ENCODE results near the gene TMCC2.

TMCC2 gene

DNA sequence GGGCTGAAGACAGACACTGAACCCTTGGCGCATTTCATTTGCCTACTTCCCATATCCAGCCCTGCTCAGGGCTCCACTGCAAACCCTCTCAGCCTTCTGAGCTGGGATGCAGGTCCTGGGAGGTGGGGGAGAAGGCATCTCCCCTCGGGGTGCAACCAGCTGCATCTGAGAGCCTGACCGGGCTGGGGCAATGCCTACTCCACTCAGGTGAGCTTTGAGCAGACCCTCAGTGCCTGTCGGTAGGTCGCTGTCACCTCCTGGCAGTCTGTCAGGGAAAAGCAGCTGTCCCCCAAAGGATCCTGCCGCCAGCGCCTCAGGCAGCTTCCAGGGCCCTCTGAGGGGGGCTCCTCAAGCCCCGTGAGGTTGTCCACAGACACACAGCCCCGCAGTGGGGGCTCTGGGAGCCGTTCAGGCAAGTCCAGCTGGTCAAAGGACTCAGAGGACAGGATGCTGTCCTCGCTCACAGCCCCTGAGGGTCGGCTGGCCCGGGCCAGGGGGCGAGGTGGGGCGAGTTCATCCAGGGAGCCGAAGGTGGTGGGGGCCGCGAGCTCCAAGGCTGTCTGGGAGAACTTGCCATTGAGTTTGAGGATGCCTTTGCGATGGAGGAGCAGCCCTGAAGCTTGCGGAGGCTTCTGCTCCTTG lies 75.6 kb downstream of the TMCC2 start:
- DNase-seq (ENCODE audit: low spot score): no peak

DNA sequence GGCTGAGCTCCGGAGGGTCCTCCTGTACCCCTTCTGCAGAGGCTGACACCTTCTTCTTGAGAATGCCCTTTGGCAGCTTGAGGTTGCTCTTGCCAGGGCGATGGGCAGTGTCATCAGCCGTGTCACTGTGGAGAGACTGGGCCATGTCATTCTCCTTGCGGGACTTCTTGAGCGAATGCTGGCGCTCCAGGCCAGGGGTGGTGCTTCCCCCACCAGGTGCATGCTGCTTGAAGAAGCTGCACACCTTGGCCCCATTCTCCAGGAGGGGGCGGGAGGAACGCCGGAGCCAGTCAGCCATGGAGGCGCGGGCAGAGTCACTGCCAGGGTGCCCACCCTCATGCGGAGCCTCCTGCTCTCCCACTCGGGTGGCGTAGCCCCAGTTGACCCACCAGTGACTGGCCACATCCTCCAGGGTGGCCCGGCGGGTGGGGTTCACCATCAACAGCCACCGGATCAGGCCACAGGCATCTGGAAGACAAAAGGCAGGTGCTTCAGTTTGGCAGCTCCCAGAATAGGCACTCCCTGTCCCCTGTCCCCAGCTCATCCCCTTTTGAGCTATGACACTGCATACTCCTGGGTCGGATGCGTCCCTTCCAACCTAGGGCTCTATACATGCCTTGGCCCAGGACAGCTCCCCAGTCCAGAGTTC lies 76.4 kb downstream of the TMCC2 start:
- no peak for DNase-seq (ENCODE audit: low spot score)

DNA sequence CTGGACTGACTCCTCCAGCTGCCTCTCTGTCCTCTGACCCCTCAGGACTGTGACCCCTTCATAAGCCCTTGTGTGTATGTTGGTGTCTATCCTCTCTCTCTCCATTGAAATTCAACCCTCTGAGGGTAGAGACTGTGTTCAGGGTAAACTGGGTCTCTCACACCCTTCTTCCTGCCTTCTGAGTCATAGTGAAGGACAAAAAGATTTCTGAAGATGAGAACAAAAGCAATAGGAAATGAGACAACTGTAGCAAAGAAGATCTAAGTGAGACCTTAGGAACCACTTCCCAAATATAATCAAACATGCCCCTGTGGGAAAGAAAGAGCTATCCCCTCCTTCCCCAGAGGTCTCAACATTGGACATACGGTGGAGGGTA lies 76.9 kb downstream of the TMCC2 start:
- DNase-seq (ENCODE audit: low spot score): no peak

DNA sequence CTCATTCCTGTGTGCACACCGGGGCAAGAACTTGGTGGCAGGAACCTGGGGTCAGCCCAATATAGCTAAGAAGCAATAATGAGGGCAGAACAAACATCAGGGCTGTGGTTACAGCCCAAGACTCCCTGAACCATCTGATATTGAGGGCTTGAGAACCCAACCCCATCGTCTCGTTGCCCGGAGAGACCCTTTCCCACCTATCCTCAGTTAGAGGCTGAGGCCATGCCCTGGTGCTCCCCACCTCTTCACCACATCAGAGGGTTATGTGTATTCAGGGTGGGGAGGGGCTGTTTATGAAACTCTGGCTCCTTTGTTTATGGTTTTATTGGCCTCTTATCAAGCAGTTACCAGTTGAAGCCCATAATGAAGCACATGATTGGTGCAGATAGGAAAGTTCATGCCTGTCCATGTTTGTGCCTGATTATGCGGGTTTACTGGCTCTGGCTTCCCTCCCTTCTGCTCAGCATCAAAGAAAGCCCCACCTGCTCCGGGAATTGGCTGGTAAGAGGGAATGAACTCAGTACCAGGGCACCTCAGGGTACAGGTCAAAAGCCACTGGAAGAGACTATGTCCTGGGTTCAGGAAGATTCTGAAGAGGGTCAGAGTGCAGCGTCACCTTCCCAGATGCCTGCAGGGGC lies 79.3 kb downstream of the TMCC2 start:
- peak; percentile 28 for DNase-seq (ENCODE audit: low spot score)

DNA sequence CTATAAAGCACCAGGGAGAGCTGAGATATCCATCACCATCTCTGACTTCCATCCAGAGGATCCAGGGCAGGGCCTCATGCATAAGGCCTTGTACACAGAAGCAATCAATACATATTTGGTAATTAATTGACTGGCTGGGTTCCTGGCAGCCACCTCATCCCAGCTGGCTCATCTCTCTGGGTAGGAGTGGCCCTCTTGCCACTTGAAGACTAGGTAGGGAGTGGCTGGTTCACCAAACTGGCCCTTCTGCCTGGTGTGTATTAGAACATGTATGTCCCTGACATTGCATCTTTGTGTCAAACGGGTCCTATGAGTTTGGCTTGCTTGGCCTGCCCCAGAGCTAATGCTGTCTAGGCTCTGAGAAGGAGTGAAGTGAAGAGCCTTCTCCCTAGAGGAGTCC lies 82.0 kb downstream of the TMCC2 start:
- DNase-seq (ENCODE audit: low spot score): no peak

DNA sequence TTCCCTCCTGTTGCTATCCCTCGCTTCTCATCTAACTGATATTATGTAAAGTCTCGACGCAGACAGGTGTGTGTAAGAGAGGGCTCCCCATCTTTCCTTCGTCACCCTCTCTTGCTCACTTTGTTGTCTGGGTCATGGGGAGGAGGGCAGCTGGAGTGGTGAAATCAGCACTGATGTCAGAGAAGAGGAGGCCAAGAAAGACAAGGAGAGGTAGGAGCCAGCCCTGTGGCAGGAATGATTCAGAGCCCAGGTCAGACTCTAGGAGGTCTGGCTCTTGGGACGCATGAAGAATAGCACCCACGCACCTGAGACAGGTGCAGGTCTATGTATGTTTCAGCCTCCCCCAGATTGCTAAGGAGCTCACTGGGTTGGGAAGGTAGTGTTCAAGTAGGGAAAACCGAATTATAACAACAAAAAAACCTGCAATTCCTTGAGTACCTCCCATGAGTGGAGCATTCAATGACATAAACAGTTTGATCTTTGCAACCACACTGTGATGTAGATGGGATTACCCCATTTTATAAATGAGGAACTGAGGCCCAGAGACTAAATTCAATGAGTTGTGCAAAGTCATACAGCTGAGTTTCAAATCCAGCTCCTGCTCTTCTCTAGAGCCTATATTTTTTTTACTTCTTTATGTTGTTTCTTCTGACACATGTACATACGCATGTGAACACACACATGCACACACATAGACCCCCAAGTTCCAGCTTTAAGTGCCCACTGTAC lies 83.4 kb downstream of the TMCC2 start:
- no peak for DNase-seq (ENCODE audit: low spot score)

DNA sequence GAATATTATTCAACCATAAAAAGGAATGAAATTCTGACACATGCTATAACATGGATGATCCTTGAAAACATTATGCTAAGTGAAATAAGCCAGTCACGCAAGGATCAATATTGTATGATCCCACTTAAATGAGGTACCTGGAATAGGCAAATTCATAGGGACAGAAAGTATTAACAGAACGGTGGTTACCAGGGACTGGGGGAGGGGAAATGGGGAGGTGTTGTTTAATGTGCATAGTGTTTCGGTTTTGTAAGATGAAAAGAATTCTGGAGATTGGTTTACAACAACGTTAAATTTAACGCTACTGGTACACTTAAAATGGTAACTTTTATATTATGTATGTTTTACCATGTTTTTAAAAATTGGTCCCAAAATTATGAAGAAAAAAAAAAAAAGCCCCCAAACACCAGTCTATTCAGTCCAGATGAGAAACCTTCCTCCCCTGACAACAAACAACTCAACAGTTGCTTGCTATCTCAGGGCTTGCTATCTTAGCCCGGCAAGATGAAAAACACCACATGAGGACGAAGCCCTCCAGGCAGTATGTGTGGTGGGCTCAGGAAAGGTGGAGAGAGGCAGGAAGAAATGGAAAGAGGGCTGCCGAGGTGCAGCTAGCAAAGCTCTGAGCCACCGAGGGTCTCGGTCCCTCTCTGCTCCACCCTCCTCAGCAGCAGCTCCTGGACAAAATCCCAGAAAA lies 85.3 kb downstream of the TMCC2 start:
- DNase-seq (ENCODE audit: low spot score): no peak

DNA sequence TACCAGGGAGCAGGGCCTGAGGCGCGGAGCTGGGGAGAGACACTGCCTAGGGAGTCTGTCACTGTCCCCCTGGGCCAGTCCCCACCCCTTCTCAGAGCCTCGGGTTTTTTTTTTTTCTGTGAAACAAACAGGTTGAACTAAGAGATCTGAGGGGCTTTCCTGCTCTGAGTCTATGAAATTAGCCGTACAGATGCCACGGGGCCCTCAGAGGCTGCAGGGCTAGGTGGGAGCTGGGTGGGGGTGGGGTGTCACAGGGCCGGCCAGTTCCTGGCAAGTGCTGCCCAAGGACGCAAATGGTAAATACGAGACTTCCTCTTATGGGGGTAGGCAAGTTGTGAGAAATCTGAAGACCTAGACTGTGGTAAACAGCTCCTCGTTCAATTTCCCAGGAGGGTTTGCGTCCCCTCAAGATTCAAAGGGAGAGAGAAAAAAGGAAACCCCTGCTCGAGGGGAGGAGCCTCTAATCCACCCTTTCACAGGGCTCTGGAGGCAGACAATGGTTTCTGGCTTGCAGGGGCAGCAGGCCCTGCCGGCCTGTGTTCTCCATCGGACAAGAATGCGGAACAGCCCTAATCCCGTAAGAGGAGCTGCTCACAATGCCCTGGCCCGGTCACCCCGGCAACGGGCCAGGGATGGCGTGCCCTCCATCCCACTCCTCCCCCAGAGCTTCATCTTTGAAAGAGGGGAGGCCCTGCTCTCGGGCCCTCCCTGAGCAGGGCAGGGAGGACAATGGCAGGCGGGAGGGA lies 86.0 kb downstream of the TMCC2 start:
- no peak for DNase-seq (ENCODE audit: low spot score)

DNA sequence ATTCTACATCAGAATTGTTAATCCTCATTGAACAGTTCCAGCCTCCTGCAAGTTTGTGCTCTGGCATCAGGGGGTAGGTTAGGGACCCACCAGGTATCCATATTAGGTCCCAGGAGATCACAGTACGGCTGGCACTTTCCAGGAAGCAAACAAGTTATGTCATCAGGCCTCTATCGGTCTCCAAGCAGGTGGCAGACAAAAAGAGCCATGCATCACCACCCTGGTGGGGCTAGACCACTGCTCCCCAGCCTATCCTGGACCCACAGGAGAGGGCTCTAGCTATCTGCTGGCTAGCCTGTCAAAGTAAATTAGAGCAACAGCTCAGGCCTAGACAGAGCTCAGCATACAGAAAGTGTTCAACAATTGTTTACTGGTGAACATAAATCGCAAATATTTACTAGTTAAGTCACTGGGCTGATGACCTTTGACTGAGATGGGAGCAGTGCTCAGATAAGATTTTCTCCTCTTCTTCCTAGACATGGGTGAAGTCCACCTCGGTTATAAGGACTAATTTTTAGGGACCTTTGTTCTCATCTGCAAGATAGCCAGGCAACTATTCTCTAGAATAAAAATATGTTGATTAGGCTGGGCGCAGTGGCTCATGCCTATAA lies 87.4 kb downstream of the TMCC2 start:
- no peak for DNase-seq (ENCODE audit: low spot score)

DNA sequence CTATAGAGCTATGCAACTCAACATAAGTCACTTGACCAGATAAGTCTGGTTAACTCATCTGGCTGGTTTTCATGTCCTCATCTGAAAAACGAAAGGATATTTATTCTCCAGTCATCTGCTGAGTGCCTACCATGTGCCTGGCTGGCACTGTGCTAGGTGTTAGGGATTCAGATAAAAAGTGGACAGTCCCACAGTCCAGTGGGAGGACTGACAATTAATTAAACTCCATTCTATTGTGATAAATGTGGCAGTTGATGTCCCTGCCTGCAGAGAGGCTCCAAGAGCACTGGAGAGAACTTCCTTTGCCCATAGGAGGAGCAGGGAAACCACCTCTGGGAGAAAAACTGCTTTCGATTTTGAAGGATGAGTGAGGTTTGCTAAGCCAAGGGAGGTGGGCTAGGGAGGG lies 88.4 kb downstream of the TMCC2 start:
- DNase-seq (ENCODE audit: low spot score): no peak

DNA sequence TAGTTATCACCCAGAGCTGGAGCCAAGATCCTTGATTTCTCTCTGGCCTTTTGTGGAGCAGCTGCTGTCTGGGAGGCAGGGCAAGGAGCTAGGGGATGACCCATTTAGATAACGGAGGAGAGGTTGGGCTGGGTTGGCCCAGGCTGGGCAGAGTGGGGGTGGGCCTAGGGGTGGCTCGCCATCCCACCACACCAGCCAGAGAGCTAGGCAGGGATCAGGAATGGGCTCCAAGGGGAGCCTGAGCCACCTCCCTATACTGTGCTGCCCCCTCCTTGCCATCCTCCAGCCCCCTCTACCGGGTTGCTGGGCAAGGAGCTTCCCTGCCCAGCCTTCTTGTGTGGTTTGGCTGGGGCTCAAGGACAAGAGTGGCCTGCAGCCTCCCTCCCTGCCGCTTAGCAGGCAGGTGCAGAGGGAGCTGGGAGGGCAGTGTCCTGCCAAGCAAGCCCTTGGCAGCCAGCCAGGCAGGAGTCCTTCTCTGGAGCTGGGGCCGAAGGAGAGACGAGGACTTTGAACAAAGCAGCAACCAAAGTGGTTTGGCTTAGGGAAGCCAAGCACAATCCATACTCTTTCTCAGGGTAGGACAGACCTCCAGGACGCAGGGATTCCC lies 89.7 kb downstream of the TMCC2 start:
- no peak for DNase-seq (ENCODE audit: low spot score)

DNA sequence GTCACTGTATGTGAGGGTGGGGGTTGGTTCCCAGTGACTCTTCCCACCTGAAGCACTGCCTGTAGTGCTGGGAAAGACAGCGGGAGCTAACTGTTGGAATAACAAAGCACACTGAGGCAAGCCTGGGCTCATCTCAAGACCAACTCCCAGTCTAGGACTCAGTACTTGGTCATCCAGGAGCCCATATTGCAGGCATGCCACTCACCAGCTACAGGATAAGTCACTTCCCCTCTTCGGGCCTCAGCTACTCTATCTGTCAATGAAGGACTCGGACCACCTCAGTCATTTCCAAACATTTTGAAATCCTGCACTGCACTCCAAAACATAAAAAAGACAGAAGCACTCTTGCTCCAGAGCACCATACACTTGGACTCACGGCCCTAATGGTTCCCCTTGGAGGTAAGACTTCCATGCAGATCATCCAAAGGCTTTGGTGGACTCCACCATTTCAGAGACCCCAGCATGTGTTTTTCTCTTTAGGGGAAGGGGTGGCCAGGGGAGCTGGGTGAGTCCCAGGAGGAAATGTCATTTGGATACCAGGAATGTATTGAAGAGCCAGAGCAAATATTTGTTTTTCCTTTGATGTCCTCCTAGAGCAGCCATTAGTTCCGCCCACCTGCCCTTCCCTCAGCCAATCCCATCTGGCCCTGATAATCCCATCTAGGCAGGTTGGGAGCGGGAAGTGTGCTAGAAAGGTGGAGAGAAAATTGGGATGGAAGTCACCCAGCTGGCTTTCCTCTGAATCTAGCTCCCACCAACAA lies 90.7 kb downstream of the TMCC2 start:
- DNase-seq (ENCODE audit: low spot score): no peak

DNA sequence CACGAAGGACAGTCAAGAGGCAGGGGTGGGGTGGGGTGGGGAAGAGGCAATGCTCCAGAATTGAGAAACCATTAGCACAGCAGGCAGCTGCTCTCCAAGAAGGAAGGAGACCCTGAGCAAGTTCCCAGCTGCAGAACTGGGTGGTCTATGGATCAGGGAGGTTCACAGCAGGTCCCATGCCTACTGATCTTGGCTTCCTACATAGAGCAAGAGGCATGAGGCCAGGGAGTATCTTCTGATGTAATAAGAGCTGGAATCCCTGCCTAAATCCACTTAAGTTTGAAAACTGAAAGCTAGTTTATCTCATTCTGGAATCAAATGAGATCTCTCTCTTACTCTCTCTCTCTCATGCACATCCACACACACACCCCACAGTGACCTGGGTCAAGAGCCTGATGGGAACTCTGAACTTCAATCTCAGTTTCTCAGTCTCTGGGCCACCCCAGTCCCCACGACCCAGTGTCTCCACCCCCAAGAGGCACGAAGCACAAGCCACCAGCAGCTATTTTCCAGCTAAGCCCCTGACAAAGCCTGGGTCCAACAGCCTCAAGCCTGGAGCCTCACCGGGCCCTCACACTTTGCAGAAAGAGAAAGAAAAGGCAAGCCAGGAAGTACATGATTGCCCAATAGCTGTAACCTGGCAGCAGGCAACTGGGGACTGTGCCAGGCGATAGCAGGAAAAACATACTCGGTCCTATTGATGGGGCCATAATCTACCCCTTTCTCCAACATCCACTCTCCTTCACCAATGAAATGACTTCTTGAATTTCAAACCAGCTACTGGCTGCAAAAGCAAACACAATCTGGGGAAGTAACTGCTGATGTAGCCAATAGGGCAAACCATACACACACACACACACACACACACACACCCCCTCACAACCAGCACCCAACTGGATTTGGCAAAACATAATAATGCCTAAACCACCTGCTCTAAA lies 91.6 kb downstream of the TMCC2 start:
- DNase-seq (ENCODE audit: low spot score): no peak

DNA sequence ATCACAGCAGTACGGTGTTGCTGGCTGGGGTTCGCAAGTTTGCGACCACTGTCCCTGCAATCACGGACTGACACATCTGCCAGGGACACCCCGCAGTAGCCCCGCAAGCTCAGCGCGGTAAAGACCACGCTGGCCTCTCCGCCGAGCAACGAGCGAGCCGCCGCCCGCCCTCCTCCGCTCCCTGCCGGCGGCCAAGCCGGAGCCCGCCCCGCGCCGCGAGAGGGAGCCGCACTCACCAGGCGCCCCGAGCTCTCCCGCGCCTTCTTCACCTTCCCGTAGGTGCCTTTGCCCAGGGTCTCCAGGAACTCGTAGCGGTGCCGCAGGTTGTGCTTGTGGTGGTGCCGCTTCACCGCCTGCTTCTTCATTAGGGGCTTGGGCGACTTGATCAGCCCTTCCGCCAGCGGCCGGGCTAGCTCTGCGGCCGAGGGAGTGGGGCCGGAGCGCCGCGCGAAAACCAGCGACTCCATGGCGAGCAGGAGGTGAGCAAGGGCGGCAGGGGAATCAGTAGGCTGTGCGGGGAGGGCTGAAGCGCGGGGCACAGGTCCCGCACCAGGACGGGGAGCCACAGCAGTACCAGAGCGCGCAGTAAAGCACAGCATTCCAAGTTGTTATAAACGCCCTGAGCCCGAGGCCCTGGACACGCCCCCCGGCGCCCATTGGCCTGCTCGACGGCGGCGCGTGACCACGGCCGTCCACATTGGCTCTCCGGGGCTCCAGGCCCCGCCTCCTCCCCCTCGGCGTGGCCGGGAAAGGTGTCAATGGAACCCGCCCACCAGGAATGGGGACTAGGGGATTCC lies 93.6 kb downstream of the TMCC2 start, which contains the start of gene NUAK2:
Gene NUAK2, minus strand, starts transcription at position 584 of the 797 bp plus-strand sequence. Its CDS starts 117 bp downstream, at position 467.
- DNase-seq (ENCODE audit: low spot score): peak; percentile 58

DNA sequence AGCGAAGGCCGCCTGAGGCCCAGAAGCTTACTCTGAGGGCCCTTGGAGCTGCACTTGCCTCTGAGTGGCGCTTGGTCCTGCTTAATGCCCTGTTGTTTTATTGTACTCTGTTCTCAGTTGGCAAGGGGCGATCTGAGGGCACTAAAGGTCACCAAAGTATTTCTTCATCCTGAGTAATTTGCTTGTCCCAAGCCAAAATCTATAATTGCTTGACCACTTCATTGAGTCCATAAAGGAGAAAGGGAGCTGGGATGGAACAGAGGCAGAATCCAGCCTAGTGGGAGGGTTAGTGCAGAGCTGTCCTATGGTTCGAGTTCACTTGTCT lies 94.2 kb downstream of the TMCC2 start:
- DNase-seq (ENCODE audit: low spot score): no peak

All from hematopoietic multipotent progenitor cell treated with erythropoietin and hydrocortisone succinate and interleukin-3 and kit ligand, for 15 days (in vitro differentiated cells).